ENCODE results near the gene EMP3.
A peak's percentile ranks its signal among the peaks of the same experiment; 100 is the strongest.
"Not testable (repeated sequence)": the region's sequence is repeated elsewhere in the genome, so short reads cannot be mapped to it uniquely, and the experiment has no call there.

The EMP3 gene

DNA sequence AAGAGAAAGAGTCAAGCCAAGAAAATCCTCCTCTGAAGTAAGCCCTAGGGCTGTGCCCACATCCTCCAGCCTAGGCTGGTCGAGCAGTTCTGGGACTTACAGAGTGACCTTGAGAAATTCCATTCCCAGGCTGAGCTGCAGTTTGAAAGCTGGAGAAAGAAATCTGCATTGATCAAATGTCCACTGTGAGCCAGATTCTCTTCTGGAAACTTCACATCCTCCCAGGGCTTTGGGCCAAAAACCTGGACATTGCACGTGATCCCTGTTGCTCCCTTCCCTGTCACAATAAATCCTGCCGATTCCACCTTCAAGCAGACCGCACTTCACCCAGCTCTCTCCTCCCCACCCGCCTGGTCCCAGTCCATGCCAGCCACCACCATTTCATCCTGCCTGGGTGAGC, 22.7 kb downstream of the EMP3 start:
- no peak for DNase-seq (ENCODE audit: low read depth)

GRCh38 chr19:48348737-48349136, 23.4 kb downstream of the EMP3 start:
- no peak for DNase-seq (ENCODE audit: low read depth)

DNA sequence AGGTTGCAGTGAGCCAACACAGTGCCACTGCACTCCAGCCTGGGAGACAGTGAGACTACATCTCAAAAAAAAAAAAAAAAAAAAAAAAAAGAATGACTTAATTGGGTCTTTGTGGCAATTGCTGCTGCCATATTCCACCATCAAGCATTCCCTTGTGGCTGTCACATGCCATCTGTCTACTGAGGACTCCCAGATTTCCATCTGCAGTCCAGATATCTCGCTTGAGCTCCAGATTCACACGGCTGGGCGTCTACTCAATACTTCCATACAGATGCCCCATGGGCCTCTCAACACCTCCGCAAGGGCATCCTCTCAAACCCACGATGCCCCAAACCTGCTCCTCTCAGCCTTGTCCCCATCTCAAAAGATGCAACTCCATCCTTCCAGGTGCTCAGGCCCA, 25.5 kb downstream of the EMP3 start:
- DNase-seq (ENCODE audit: low read depth) = no peak

- peak; percentile 79 for DNase-seq (ENCODE audit: low read depth)
These were observed 26.0 kb downstream of the EMP3 start for GRCh38 chr19:48351341-48351752.

DNA sequence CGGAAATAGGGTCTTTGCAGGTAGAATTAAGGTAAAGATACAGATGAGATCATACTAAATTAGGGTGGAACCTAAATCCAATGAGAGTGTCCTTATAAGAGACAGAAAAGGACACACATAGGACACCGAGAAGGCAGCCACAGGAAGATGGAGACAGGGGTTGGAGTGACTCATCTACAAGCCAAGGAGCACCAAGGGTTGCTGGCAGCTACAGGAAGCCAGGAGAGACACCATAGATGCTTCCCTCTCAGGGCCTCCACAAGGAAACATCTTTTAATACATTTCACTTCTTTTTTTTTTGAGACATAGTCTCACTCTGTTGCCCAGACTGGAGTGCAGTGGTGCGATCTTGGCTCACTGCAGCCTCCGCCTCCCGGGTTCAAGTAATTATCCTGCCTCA, 28.3 kb downstream of the EMP3 start:
- DNase-seq (ENCODE audit: low read depth) = no peak

DNA sequence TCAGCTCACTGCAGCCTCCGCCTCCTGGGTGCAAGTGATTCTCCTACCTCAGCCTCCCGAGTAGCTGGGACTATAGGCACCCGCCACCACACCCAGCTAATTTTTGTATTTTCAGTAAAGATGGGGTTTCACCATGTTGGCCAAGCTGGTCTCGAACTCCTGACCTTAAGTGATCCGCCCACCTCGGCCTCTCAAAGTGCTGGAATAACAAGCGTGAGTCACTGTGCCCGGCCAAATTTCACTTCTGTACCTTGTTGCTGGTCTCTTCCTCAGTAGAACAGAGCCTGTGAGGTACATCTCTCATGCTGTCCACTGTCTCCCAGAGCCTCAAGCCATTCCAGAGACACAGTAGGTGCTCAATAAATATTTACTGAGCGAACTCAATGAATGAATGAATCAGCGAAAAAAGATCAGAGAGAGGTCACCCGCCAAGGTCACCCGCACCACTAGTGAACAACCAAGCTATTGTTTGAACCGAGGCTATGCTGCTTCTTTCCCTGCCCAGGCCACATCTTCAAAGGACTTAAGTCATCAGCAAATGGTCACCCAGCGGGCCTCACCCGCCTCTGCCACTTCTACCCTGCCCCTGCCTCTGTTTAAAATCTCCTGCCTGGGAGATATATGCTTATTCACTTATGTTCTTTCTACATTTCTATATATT, 29.1 kb downstream of the EMP3 start:
- DNase-seq (ENCODE audit: low read depth) = no peak

GRCh38 chr19:48355365-48355954, 30.1 kb downstream of the EMP3 start:
- no peak for DNase-seq (ENCODE audit: low read depth)

DNA sequence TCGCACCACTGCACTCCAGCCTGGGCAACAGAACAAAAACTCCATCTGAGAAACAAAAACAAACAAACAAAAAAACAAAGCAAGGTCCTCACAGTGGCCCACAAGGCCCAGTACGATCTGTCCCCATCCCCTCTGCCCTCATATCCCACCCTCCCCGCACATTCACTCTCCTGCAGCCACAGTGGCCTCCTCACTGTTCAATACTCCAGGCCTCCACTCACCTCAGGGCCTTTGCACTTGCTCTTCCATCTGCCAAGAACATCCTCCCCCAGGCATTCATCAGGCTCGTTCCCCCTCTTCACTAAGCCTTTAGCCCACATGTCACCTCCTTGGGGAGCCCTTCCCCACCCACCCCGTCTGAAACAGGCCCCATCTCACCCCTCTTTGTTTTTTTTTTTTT, 33.8 kb downstream of the EMP3 start:
- DNase-seq (ENCODE audit: low read depth) = no peak

GRCh38 chr19:48361912-48362311, 36.6 kb downstream of the EMP3 start:
- no peak for DNase-seq (ENCODE audit: low read depth)

- DNase-seq (ENCODE audit: low read depth) = peak; percentile 73
These were observed 37.6 kb downstream of the EMP3 start for GRCh38 chr19:48362716-48363499.

DNA sequence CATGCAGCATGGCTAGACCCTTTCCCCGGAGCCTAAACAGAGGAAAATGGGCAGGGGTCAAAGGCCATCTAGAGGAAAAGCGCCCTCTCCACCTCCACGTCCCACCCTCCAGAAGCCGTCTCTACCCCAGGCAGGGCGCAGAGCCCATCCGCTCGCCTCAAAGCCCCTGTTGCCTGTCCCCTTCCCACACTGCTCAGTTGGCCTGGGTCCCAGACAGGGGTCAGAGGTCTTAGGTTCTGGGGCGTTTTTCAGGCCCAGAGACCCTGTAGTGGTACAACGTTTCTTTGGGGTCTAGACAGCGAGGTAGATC, 38.1 kb downstream of the EMP3 start:
- peak; percentile 4 for DNase-seq (ENCODE audit: low read depth)

DNA sequence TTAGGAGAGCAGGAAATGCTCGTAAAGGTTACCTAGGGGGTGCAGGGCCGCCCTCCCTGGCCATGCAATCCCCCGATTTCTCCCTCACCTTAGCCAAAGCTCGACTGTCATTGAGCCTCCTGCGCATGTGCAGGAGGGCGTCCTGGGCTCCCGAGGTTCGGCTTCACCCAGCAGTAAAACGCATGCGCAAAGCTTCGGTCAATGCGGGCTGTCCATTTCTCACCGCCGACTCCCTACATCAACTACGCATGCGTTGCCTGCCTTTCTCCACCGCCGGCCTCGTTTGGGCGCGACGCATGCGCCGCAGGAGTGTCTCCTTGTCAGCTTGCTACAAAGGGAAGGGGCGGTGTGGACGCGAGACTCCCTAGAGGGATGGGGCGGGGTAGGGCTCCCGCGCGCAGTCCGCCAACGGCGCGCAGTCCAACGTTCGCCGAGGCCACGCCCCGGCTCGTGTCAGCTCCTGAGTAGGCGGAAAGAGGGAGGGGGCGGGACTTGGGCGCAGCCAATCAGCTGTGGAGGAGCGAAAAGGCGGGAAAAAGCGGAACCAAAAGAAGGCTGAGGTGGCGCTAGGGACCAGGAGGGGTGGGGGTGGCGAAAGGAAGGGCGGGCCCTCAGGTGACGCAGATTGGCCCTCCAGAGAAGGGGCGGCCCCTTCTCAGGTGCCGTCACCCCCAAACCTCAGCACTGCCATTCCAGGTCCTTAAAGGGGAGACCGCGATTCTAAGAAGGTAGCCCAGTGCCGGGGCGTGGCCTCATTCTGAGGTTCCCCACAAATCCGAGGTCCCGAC, 38.7 kb downstream of the EMP3 start, which contains the start of the genes SYNGR4 and TMEM143:
SYNGR4 (plus strand) TSS at position 558 of the 788 bp plus-strand sequence. CDS start 1,476 bp downstream, outside the sequence.
TMEM143 (minus strand) TSS at position 131 of the 788 bp plus-strand sequence; CDS start at position 111, 20 bp downstream.
- peak; percentile 90 for DNase-seq (ENCODE audit: low read depth)

- no peak for DNase-seq (ENCODE audit: low read depth)
These were observed 39.4 kb downstream of the EMP3 start for GRCh38 chr19:48364598-48365348.

GRCh38 chr19:48365602-48366001, 40.2 kb downstream of the EMP3 start:
- DNase-seq (ENCODE audit: low read depth) = no peak

DNA sequence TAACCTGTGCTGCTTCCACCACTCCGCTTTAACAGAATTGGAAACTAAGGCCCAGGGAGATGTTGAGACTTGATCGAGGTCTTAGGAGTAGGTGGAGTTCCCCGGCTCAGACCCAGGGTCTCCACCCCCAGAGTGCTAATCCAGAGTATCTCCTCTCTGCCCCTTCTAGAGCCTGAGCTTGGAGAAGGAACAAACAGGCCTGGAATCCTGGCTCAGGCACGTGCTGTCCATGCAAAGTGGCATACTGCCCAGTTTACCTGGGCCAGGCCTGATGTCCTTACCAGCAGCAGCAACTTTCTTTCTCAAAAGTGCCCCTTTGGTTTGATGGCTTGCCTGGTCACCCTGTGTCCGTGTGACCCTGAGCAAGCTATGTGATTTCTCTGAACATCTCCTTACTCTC, 42.5 kb downstream of the EMP3 start:
- DNase-seq (ENCODE audit: low read depth) = no peak

DNA sequence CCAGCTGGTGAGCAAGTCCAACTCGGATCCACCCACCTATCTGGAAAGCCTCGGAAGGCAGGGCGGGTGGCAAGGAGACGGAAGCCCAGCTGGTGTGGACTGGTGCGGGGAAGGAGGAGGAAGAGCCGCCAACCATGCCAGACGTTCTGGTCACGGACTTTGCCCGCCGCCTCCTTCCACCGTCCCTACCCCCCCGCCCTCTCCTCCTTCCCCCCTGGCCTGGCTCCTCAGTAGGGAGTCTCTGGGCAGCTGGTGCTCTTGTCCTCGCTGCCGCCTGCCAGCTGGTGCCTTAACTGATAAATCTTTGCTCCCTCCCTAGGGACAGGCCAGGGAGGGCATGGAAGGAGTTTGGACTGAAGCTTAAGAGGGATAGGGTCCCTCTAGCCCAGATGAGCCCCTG, 43.6 kb downstream of the EMP3 start:
- DNase-seq (ENCODE audit: low read depth) = no peak

DNA sequence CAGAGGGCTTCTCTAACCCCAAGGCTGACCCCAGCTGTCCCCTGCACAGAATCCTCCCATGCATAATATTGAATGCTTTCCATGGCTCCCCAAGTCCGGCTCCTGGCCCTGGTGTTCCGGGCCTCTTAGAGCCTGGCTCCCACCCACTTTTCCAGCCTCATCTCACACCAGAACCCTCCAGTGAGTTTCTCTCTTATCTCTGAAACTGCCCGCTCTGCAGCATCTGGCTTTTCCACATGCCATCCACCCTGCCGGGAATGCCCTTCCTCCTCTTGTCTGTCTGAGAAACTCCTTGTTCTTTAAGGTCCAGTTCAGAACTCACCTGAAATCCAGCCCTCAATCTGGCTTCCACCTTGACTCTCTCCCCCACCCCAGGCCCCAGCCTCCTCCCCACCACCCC, 45.6 kb downstream of the EMP3 start:
- no peak for DNase-seq (ENCODE audit: low read depth)

DNA sequence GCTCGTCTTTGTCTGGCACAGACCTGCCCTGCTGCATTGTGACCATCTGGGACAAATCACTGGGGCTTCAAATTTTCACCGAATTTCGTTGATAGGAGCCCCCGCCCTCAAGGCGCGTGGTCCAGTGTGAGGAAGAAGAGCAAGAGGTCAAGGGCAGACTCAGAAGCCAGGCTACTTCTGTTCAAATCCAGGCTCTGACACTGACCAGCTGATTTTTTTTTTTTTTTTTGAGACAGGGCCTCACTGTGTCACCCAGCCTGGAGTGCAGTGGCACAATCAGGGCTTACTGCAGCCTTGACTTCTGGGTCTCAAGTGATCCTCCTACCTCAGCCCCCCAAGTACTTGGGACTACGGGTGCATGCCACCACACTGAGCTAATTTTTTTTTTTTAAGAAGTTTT, 46.0 kb downstream of the EMP3 start:
- no peak for DNase-seq (ENCODE audit: low read depth)

- DNase-seq (ENCODE audit: low read depth) = not testable (repeated sequence)
These were observed 46.4 kb downstream of the EMP3 start for GRCh38 chr19:48371771-48372170.

DNA sequence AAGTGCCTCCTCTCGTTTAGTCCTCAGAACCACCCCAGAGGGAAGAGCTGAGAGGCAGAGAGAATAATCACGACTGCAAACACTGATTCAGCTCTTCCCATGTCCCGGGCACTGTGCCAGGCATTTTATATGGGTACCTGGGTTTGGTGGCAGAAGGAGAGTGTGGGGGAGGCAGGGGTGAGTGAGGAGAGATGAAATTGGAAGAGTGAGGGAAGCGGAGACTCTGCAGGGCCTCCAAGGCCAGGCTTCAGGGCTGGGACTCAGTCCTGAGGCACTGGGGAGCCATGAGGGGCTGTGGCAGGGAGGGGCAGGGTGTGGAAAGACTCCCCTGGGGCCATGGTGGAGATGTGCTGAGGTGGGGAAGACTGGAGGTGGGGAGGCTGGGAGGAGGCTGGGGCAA, 47.6 kb downstream of the EMP3 start:
- no peak for DNase-seq (ENCODE audit: low read depth)

- no peak for DNase-seq (ENCODE audit: low read depth)
These were observed 48.2 kb downstream of the EMP3 start for GRCh38 chr19:48373567-48373966.

DNA sequence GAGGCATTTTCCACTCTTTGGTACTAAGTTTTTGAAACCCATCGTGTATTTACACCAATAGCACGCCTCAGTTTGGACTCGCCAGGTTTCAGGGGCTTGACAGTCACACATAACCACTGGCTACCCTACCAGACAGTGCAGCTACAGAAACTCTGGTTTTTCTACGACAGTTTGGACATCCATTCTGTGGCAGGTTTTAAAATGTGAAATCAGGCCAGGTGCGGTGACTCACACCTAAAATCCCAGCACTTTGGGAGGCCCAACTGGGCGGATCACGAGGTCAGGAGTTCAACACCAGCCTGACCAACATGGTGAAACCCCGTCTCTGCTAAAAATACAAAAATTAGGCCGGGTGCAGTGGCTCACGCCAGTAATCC, 52.8 kb downstream of the EMP3 start:
- no peak for DNase-seq (ENCODE audit: low read depth)

Measured in stimulated activated CD8-positive, alpha-beta memory T cell treated with anti-CD3 and anti-CD28 coated beads, Interleukin-7, amount 100 ng/mL, for 24 hours (primary cell).